OCI-LY3 (cell line): Measurements from ENCODE around the gene EFR3B.

Source experiments
- EZH2phosphoT487 ChIP-seq: fragments of 200-600 bp; shearing (Covaris generic); IDR thresholded peaks from 2 replicates; pipeline ENCODE4 v1.6.1; 2018; ENCODE audit warnings: antibody characterized with exemption, mixed run types, low read depth
- TF ChIP-seq, protein P1 (sequence below): fragments of 200-600, 300-600 bp; sonication (generic); IDR thresholded peaks from 2 replicates; pipeline ENCODE4 v1.5.1; 2014; ENCODE audit warnings: antibody characterized with exemption, low read length, low read depth

DNA sequence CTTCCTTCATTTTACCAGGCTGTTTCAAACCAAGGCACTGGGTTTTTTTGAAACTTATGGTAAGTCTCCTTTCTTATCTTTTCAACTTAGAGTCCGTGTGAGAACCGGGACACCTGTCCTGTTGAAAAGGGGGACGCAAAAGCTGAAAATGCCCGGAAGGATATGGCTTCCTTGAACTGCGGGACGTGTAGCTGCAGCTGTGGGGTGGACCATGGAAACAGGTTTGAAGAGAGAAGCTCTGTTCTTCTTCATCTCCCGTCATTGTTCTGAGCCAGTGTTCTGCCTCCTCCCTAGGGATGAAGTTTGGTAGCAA lies 40.6 kb upstream of the EFR3B start:
- TF ChIP-seq, protein P1, sequence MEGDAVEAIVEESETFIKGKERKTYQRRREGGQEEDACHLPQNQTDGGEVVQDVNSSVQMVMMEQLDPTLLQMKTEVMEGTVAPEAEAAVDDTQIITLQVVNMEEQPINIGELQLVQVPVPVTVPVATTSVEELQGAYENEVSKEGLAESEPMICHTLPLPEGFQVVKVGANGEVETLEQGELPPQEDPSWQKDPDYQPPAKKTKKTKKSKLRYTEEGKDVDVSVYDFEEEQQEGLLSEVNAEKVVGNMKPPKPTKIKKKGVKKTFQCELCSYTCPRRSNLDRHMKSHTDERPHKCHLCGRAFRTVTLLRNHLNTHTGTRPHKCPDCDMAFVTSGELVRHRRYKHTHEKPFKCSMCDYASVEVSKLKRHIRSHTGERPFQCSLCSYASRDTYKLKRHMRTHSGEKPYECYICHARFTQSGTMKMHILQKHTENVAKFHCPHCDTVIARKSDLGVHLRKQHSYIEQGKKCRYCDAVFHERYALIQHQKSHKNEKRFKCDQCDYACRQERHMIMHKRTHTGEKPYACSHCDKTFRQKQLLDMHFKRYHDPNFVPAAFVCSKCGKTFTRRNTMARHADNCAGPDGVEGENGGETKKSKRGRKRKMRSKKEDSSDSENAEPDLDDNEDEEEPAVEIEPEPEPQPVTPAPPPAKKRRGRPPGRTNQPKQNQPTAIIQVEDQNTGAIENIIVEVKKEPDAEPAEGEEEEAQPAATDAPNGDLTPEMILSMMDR, result no peak
- TF ChIP-seq EZH2phosphoT487, result no peak
